IMR-90 (cell line): Measurements from ENCODE around the gene CNTN4. TPM values are rescaled to one million over a fixed set of nuclear protein-coding genes. Genes with fewer than 3 reads are reported as not detected.

Experiments
- ATAC-seq: fragments of 200-7000 bp; cut with Tn5 transposase; 2 replicates; pipeline ENCODE4 v1.9.1; 2020; ENCODE audit warnings: low read depth, mild to moderate bottlenecking, moderate library complexity
- BruUV-seq: library from RNA; stranded (reverse); fragments of 400-500 nt; replicated peaks from 2 replicates; lab custom pipeline; 2021; lab: Mats Ljungman, UMichigan
- CTCF ChIA-PET: fragments of 300-600 bp; formaldehyde crosslinking; extraction: SDS; loops from one replicate; lab custom pipeline; 2021; ENCODE audit warnings: antibody characterized with exemption; lab: Yijun Ruan, JAX
- POLR2A ChIA-PET: fragments of 300-600 bp; sonication (Branson Sonifier 250); formaldehyde crosslinking; loops from one replicate; lab custom pipeline; 2022; ENCODE audit warnings: antibody characterized with exemption; ENCODE audit not compliant: unreplicated experiment; lab: Charles Lee
- DNase-seq: peaks from one replicate; pipeline ENCODE4 v3.0.0; 2013
- H2AFZ ChIP-seq: replicated peaks from 2 replicates; pipeline ENCODE3; 2013; ENCODE audit warnings: low read length, mild to moderate bottlenecking; ENCODE audit not compliant: poor library complexity
- H2AK5ac ChIP-seq: 2 replicates; pipeline ENCODE4 v1.6.1; 2013; ENCODE audit warnings: low read depth, low read length, inconsistent platforms
- H2AK9ac ChIP-seq: replicated peaks from 2 replicates; pipeline ENCODE3; 2013; ENCODE audit warnings: mild to moderate bottlenecking, low read depth, low read length, moderate library complexity; ENCODE audit not compliant: poor library complexity
- H2BK120ac ChIP-seq: 2 replicates; pipeline ENCODE4 v1.6.1; 2013; ENCODE audit warnings: low read depth, low read length, inconsistent platforms
- H2BK15ac ChIP-seq: 3 replicates; pipeline ENCODE4 v1.6.1; 2013; ENCODE audit warnings: low read depth, low read length, inconsistent platforms
- H2BK20ac ChIP-seq: 2 replicates; pipeline ENCODE4 v1.6.1; 2013; ENCODE audit warnings: low read depth, mild to moderate bottlenecking, inconsistent platforms, low read length, moderate library complexity
- H2BK5ac ChIP-seq: 2 replicates; pipeline ENCODE4 v1.6.1; 2013; ENCODE audit warnings: mild to moderate bottlenecking, low read depth, low read length, inconsistent platforms; ENCODE audit not compliant: poor library complexity, severe bottlenecking
- H3K14ac ChIP-seq: replicated peaks from 2 replicates; pipeline ENCODE4 v1.6.1; 2013; ENCODE audit warnings: low read depth, low read length, inconsistent platforms
- H3K18ac ChIP-seq: 2 replicates; pipeline ENCODE4 v1.6.1; 2013; ENCODE audit warnings: low read depth, low read length, control low read depth
- H3K23ac ChIP-seq: 2 replicates; pipeline ENCODE4 v1.6.1; 2013; ENCODE audit warnings: low read depth, low read length, inconsistent platforms
- H3K27ac ChIP-seq: 2 replicates; pipeline ENCODE4 v1.5.1; 2013; ENCODE audit warnings: mild to moderate bottlenecking, control low read depth, low read length; ENCODE audit not compliant: insufficient read depth
- H3K27me3 ChIP-seq: 2 replicates; pipeline ENCODE4 v1.6.1; 2013; ENCODE audit warnings: low read length; ENCODE audit not compliant: control insufficient read depth, insufficient read depth
- H3K36me3 ChIP-seq: 2 replicates; pipeline ENCODE4 v1.6.1; 2013; ENCODE audit warnings: low read length, mixed read lengths; ENCODE audit not compliant: control insufficient read depth, insufficient read depth
- H3K4ac ChIP-seq: 2 replicates; pipeline ENCODE4 v1.6.1; 2013; ENCODE audit warnings: low read depth, low read length, inconsistent platforms
- H3K4me1 ChIP-seq: 2 replicates; pipeline ENCODE4 v1.6.1; 2013; ENCODE audit warnings: low read length, mixed read lengths; ENCODE audit not compliant: control insufficient read depth, insufficient read depth
- H3K4me2 ChIP-seq: 2 replicates; pipeline ENCODE4 v1.6.1; 2013; ENCODE audit warnings: low read depth, mild to moderate bottlenecking, control low read depth, low read length, moderate library complexity
- H3K4me3 ChIP-seq: 2 replicates; pipeline ENCODE4 v1.5.1; 2013; ENCODE audit warnings: low read depth, mild to moderate bottlenecking, control low read depth, low read length, moderate library complexity; ENCODE audit not compliant: insufficient read depth
- H3K56ac ChIP-seq: 2 replicates; pipeline ENCODE4 v1.6.1; 2013; ENCODE audit warnings: low read length, inconsistent platforms; ENCODE audit not compliant: insufficient read depth; ENCODE audit errors: extremely low read depth
- H3K79me1 ChIP-seq, 2 experiments: 2 replicates each; pipeline ENCODE4 v1.6.1; 2013; ENCODE audit warnings: low read length in 2 of 2, inconsistent platforms in 1 of 2, low read depth in 1 of 2
- H3K9ac ChIP-seq: 2 replicates; pipeline ENCODE4 v1.6.1; 2013; ENCODE audit warnings: low read depth, low read length, control low read depth
- H3K9me1 ChIP-seq: 2 replicates; pipeline ENCODE4 v1.6.1; 2013; ENCODE audit warnings: low read length, inconsistent platforms; ENCODE audit not compliant: insufficient read depth
- H3K9me3 ChIP-seq: 2 replicates; pipeline ENCODE4 v1.6.1; 2013; ENCODE audit warnings: low read length; ENCODE audit not compliant: control insufficient read depth, insufficient read depth
- H4K20me1 ChIP-seq: 2 replicates; pipeline ENCODE4 v1.6.1; 2013; ENCODE audit warnings: low read length, inconsistent platforms; ENCODE audit not compliant: insufficient read depth
- H4K5ac ChIP-seq: 2 replicates; pipeline ENCODE4 v1.6.1; 2013; ENCODE audit warnings: mild to moderate bottlenecking, low read depth, low read length, control low read depth
- H4K8ac ChIP-seq, 2 experiments: 2 replicates each; pipeline ENCODE4 v1.6.1; 2013; ENCODE audit warnings: low read depth in 2 of 2, low read length in 2 of 2, control low read depth in 1 of 2, inconsistent platforms in 1 of 2
- H4K91ac ChIP-seq: 2 replicates; pipeline ENCODE4 v1.6.1; 2013; ENCODE audit warnings: low read depth, low read length, inconsistent platforms; ENCODE audit not compliant: insufficient read depth
- BHLHE40 ChIP-seq: fragments of 150-350 bp; IDR thresholded peaks from 2 replicates; pipeline ENCODE4 v1.6.1; 2016; ENCODE audit warnings: mild to moderate bottlenecking, low read depth, low read length
- CEBPB ChIP-seq: IDR thresholded peaks from 2 replicates; pipeline ENCODE4 v1.6.1; 2012; ENCODE audit warnings: low read depth, low read length, improper control_type of control experiment
- CHD1 ChIP-seq: IDR thresholded peaks from 2 replicates; pipeline ENCODE4 v1.6.1; 2012; ENCODE audit warnings: low read depth, low read length, improper control_type of control experiment
- CTCF ChIP-seq: conservative IDR thresholded peaks from 2 replicates; pipeline ENCODE4 v1.5.1; 2012; ENCODE audit warnings: mild to moderate bottlenecking, low read depth, low read length, improper control_type of control experiment
- ELK1 ChIP-seq: fragments of 150-350 bp; IDR thresholded peaks from 2 replicates; pipeline ENCODE4 v1.6.1; 2016; ENCODE audit warnings: low read depth, mild to moderate bottlenecking, low read length, moderate library complexity, borderline replicate concordance
- FOS ChIP-seq: fragments of 150-350 bp; IDR thresholded peaks from 2 replicates; pipeline ENCODE4 v1.6.1; 2016; ENCODE audit warnings: low read depth, low read length
- MAFK ChIP-seq: IDR thresholded peaks from 2 replicates; pipeline ENCODE4 v1.6.1; 2012; ENCODE audit warnings: low read depth, low read length, improper control_type of control experiment
- MAZ ChIP-seq: IDR thresholded peaks from 2 replicates; pipeline ENCODE4 v1.6.1; 2012; ENCODE audit warnings: low read depth, mild to moderate bottlenecking, low read length, improper control_type of control experiment, moderate library complexity, borderline replicate concordance
- MXI1 ChIP-seq: IDR thresholded peaks from 2 replicates; pipeline ENCODE4 v1.6.1; 2012; ENCODE audit warnings: low read depth, mild to moderate bottlenecking, low read length, moderate library complexity, borderline replicate concordance
- NFE2L2 ChIP-seq: fragments of 150-350 bp; IDR thresholded peaks from 2 replicates; pipeline ENCODE4 v1.6.1; 2016; ENCODE audit warnings: low read depth, mild to moderate bottlenecking, low read length
- POLR2A ChIP-seq: IDR thresholded peaks from 2 replicates; pipeline ENCODE4 v1.6.1; 2012; ENCODE audit warnings: mild to moderate bottlenecking, low read depth, low read length
- RAD21 ChIP-seq: IDR thresholded peaks from 2 replicates; pipeline ENCODE4 v1.6.1; 2012; ENCODE audit warnings: low read length, improper control_type of control experiment
- RCOR1 ChIP-seq: IDR thresholded peaks from 2 replicates; pipeline ENCODE4 v1.6.1; 2012; ENCODE audit warnings: mild to moderate bottlenecking, low read length, improper control_type of control experiment; ENCODE audit not compliant: insufficient replicate concordance
- RFX5 ChIP-seq: IDR thresholded peaks from 2 replicates; pipeline ENCODE4 v1.8.0; 2012; ENCODE audit warnings: low read depth, mild to moderate bottlenecking, low read length, moderate library complexity
- SMC3 ChIP-seq: fragments of 150-350 bp; IDR thresholded peaks from 2 replicates; pipeline ENCODE4 v1.6.1; 2016; ENCODE audit warnings: low read depth, mild to moderate bottlenecking, antibody characterized with exemption, low read length, moderate library complexity
- USF2 ChIP-seq: fragments of 150-350 bp; IDR thresholded peaks from 2 replicates; pipeline ENCODE4 v1.6.1; 2017; ENCODE audit warnings: mild to moderate bottlenecking, antibody characterized with exemption, low read length, low read depth
- WGBS, 2 experiments: methylation state at CpG; one replicate each; pipeline versions ENCODE4 v1.1.5 to v1.1.7; 2013; ENCODE audit warnings: missing lambda C conversion rate in 2 of 2; ENCODE audit not compliant: insufficient read length in 1 of 2; ENCODE audit errors: extremely low coverage in 2 of 2; 5-methylcytosine and 5-hydroxymethylcytosine counted together
- dilution Hi-C: fragments of 300-500 bp; cut with HindIII; formaldehyde crosslinking; loops from one replicate; pipeline ENCODE4 v1.14.3; 2018; ENCODE audit warnings: low sequenced_read_pairs; ENCODE audit not compliant: unreplicated experiment
- in situ Hi-C: fragments of 300-500 bp; cut with MboI; formaldehyde crosslinking; loops from 3 replicates; pipeline ENCODE4 v1.14.3; 2019; ENCODE audit warnings: low sequenced_read_pairs, inconsistent platforms, mixed read lengths
- intact Hi-C: fragments of 100-400 bp; cut with micrococcal nuclease; formaldehyde crosslinking; loops from 2 replicates; pipeline ENCODE4 v1.10.0; 2022
- polyA plus RNA-seq, 3 experiments: library from polyadenylated mRNA; depleted of rRNA; stranded (reverse); fragments of >200 nt; gene quantifications; 2 replicates each; pipeline ENCODE4 v1.2.3, GENCODE V29; 2012; ENCODE audit warnings: low replicate concordance in 1 of 3
- total RNA-seq: library from RNA; depleted of rRNA; stranded (reverse); fragments of >200 nt; gene quantifications from 2 replicates; pipeline ENCODE4 v1.2.3, GENCODE V29; 2012

Gene CNTN4
- total and polyA plus RNA-seq, 2 of the 4 experiments (the other 2 are of a cell fraction): under 0.01 TPM; not detected in 1

- H2BK120ac ChIP-seq: no peak overlapping the region
- no peak for TF ChIP-seq RFX5
- TF ChIP-seq FOS: no peak
- no peak for TF ChIP-seq MXI1
- no peak for TF ChIP-seq RCOR1
- no peak for TF ChIP-seq RAD21
- no peak for TF ChIP-seq CHD1
- TF ChIP-seq NFE2L2: no peak
- TF ChIP-seq SMC3: no peak
- TF ChIP-seq MAFK: no peak
- no peak for TF ChIP-seq BHLHE40
- no peak for TF ChIP-seq CTCF
- no peak for TF ChIP-seq USF2
- TF ChIP-seq ELK1: no peak
- TF ChIP-seq CEBPB: no peak
- TF ChIP-seq POLR2A: no peak
- no peak for TF ChIP-seq MAZ
- H3K4me2 ChIP-seq: no peak overlapping the region
- H4K20me1 ChIP-seq: no peaks in the 10 kb centered on the region
- no peak overlapping the region for H3K27ac ChIP-seq
- in situ Hi-C loops: no loop called here
- H3K9me1 ChIP-seq: no peaks in the 10 kb centered on the region
- H2AK5ac ChIP-seq: no peak overlapping the region
- BruUV-seq: no TSS peak
- H3K4me1 ChIP-seq: no peaks in the 10 kb centered on the region
- ChIA-PET CTCF (interaction anchor here (0.7 kb wide), 1 partner anchor 1149 kb away, joined by 3 read pairs; no protein-coding TSS in a partner anchor), POLR2A (no interaction called here)
- H3K79me1 ChIP-seq: no peaks in the 10 kb centered on the region
- WGBS, 2 experiments: no CpG with 5 or more reads among the region's 2 CpGs
- DNase-seq: no peak
- H2BK5ac ChIP-seq: no peak overlapping the region
- dilution Hi-C loops: no loop called here
- H2BK15ac ChIP-seq: no peak overlapping the region
- intact Hi-C loops: no loop called here
- H4K91ac ChIP-seq: no peak overlapping the region
- H3K9ac ChIP-seq: no peak overlapping the region
- H3K4ac ChIP-seq: no peak overlapping the region
- H4K8ac ChIP-seq: no peak overlapping the region
- no peak for ATAC-seq
- no peak overlapping the region for H2AFZ ChIP-seq
- no peak overlapping the region for H2BK20ac ChIP-seq
- no peaks in the 10 kb centered on the region for H3K27me3 ChIP-seq
- H3K4me3 ChIP-seq: no peak overlapping the region
- no peak overlapping the region for H3K18ac ChIP-seq
- peaks cover 9% of the 10 kb centered on the region for H3K9me3 ChIP-seq
- H3K36me3 ChIP-seq: no peaks in the 10 kb centered on the region
- H3K56ac ChIP-seq: no peak overlapping the region
- H2AK9ac ChIP-seq: no peak overlapping the region
- no peak overlapping the region for H4K5ac ChIP-seq
- no peak overlapping the region for H3K23ac ChIP-seq
- no peak overlapping the region for H3K14ac ChIP-seq
Observed at GRCh38 chr3:2218816-2219215, 120.2 kb downstream of the CNTN4 start.
